Stomach (tissue), 9 donors: ENCODE data around the gene PRR14L. TPM values are rescaled to one million over a fixed set of nuclear protein-coding genes. Genes with fewer than 3 reads are reported as not detected.
"Not testable (repeated sequence)": the region's sequence is repeated elsewhere in the genome, so short reads cannot be mapped to it uniquely, and the experiment has no call there.

ENCODE experiments used
- DNase-seq, 2 donors: peaks; one replicate each; pipeline versions ENCODE4 v3.0.0 to v3.0.0-alpha.2; 2013 to 2019
- H3K27ac ChIP-seq, 5 donors: fragments of 200-600 bp in 4 of 5; sonication (generic) in 4 of 5; one replicate each; pipeline ENCODE4 v1.5.1; 2013 to 2019; ENCODE audit warnings: mild to moderate bottlenecking in 1 of 5, moderate library complexity in 1 of 5
- H3K27me3 ChIP-seq, 3 donors: fragments of 200-600 bp; sonication (generic); one replicate each; pipeline ENCODE4 v1.5.1; 2017 to 2019; ENCODE audit warnings: mixed run types in 1 of 3
- H3K36me3 ChIP-seq, 4 donors: fragments of 200-600 bp; sonication (generic); 1 replicate in 3 of 4; 2 replicates in 1 of 4; pipeline ENCODE4 v1.5.1; 2016 to 2019
- H3K4me1 ChIP-seq, 4 donors: fragments of 200-600 bp; sonication (generic); one replicate each; pipeline ENCODE4 v1.5.1; 2016 to 2019
- H3K4me3 ChIP-seq, 4 donors: fragments of 200-600 bp; sonication (generic) in 3 of 4; one replicate each; pipeline ENCODE4 v1.5.1; 2016 to 2019; ENCODE audit warnings: mild to moderate bottlenecking in 1 of 4
- H3K9me3 ChIP-seq, 4 donors: fragments of 200-600 bp; sonication (generic); one replicate each; pipeline ENCODE4 v1.5.1; 2016 to 2019
- EP300 ChIP-seq: sonication (generic); formaldehyde crosslinking; IDR thresholded peaks from one replicate; pipeline ENCODE4 v1.6.1; 2017; ENCODE audit warnings: antibody characterized with exemption
- POLR2A ChIP-seq, 4 donors: fragments of 450-650 bp; IDR thresholded peaks; one replicate each; pipeline ENCODE4 v1.6.1; 2016; ENCODE audit warnings: antibody characterized with exemption in 4 of 4, control low read depth in 2 of 4, mild to moderate bottlenecking in 1 of 4, moderate library complexity in 1 of 4
- POLR2AphosphoS5 ChIP-seq, 3 donors: sonication (generic); formaldehyde crosslinking; IDR thresholded peaks; one replicate each; pipeline ENCODE4 v1.6.1; 2016; ENCODE audit warnings: antibody characterized with exemption in 3 of 3
- WGBS, 5 donors: extraction: QIAGEN DNeasy Blood & Tissue Kit in 3 of 5; methylation state at CpG; one replicate each; pipeline versions ENCODE4 v1.1.5 to v1.1.7; 2013 to 2018; 5-methylcytosine and 5-hydroxymethylcytosine counted together
- intact Hi-C: fragments of 100-400 bp; cut with DNase I; formaldehyde crosslinking; loops from one replicate; pipeline ENCODE4 v1.15.1; 2023; ENCODE audit warnings: low total_unique reads
- polyA plus RNA-seq, 3 donors: library from polyadenylated mRNA; stranded (reverse); fragments of 200-250 nt; gene quantifications; one replicate each; pipeline ENCODE4 v1.2.3, GENCODE V29; 2013
- total RNA-seq, 5 donors: library from RNA; depleted of rRNA; stranded (reverse); fragments of >200 nt; gene quantifications; one replicate each; pipeline versions ENCODE4 v1.1.0 to v1.2.3, GENCODE V29; 2014 to 2016
- TF ChIP-seq, protein P1 (sequence below), 7 experiments: fragments of 450-650 bp in 4 of 7; fragments of 200-600 bp in 3 of 7; sonication (generic) in 3 of 7; IDR thresholded peaks; one replicate each; pipeline ENCODE4 v1.5.1; 2016 to 2019; ENCODE audit warnings: antibody characterized with exemption in 7 of 7, control low read depth in 2 of 7, mild to moderate bottlenecking in 1 of 7
- donor health status: healthy with polysubstance abuse.
- donor health status: Bipolar disorder and iron deficiency.
- donor health status: healthy.

PRR14L gene
- total and polyA plus RNA-seq, 8 donors = 4.0 to 193 (median 26.6) TPM

GRCh38 chr22:31681349-31682345, 68.3 kb downstream of the PRR14L start:
- no peak overlapping the region for H3K4me3 ChIP-seq
- peak overlapping the region in 3 of 5 donors; percentile 24 to 57 (median 44) for H3K27ac ChIP-seq
- no peak for DNase-seq
- H3K9me3 ChIP-seq = no peaks in the 10 kb centered on the region
- intact Hi-C loops = no loop called here
- TF ChIP-seq EP300 (no peak), POLR2AphosphoS5 (IDR thresholded peaks at IDR 0.05) (no peak), POLR2A (IDR thresholded peaks at IDR 0.05) (no peak)
- TF ChIP-seq, protein P1, sequence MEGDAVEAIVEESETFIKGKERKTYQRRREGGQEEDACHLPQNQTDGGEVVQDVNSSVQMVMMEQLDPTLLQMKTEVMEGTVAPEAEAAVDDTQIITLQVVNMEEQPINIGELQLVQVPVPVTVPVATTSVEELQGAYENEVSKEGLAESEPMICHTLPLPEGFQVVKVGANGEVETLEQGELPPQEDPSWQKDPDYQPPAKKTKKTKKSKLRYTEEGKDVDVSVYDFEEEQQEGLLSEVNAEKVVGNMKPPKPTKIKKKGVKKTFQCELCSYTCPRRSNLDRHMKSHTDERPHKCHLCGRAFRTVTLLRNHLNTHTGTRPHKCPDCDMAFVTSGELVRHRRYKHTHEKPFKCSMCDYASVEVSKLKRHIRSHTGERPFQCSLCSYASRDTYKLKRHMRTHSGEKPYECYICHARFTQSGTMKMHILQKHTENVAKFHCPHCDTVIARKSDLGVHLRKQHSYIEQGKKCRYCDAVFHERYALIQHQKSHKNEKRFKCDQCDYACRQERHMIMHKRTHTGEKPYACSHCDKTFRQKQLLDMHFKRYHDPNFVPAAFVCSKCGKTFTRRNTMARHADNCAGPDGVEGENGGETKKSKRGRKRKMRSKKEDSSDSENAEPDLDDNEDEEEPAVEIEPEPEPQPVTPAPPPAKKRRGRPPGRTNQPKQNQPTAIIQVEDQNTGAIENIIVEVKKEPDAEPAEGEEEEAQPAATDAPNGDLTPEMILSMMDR (IDR thresholded peaks at IDR 0.05) = no peak
- H3K36me3 ChIP-seq = peaks cover 29 to 42% (median 41%) of the 10 kb centered on the region in 4 donors
- 69 to 91% (median 82%) methylated on average over 16 to 17 of the region's 17 CpGs for WGBS, 5 donors
- H3K4me1 ChIP-seq = peaks cover 0 to 32% (median 14%) of the 10 kb centered on the region in 4 donors
- no peaks in the 10 kb centered on the region for H3K27me3 ChIP-seq

DNA sequence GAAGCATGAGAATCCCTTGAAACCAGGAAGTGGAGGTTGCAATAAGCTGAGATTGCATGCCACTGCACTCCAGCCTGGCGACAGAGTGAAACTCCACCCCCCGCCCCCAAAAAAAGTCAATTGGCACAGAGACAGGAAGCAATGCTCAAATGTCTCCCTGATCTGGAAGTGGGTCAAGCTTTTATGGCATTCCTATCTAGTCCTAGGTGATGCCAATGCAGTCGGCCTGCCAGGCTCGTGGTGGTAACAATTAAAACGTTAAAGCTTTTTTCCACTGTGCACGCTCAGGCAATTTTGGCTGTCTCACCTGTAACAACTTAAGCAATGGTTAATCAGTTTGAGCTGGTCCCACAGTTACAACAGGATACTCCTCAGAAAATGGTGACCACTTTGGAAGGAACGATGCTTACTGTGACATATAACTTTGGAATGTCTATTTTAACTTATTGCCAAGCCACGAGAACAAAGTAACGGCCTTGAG, 69.0 kb downstream of the PRR14L start:
- intact Hi-C loops = no loop called here
- no peak for DNase-seq

DNA sequence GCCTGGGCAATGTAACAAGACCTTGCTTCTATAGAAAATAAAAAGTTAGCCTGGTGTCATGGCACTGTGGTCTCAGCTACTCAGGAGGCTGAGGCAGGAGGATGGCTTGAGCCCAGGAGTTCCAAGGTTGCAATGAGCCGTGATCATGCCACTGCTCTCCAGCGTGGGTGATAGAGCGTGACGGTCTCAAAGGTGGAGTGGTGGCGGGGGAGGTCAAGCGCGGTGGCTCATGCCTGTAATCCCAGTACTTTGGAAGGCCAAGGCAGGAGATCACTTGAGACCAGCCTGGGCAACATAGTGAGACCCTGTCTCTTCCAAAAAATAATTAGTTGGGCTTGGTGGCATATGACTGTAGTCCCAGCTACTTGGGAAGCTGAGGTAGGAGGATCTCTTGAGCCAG, 71.2 kb downstream of the PRR14L start:
- Histone ChIP-seq H3K4me1 (peaks cover 0 to 37% (median 19%) of the 10 kb centered on the region in 4 donors), H3K9me3 (no peaks in the 10 kb centered on the region), H3K27ac (no peak overlapping the region), H3K4me3 (no peak overlapping the region), H3K27me3 (no peaks in the 10 kb centered on the region), H3K36me3 (peaks cover 3 to 13% (median 12%) of the 10 kb centered on the region in 4 donors)
- 90 to 94% (median 93%) methylated on average over 7 of the region's 7 CpGs for WGBS, 5 donors
- no peak for DNase-seq
- intact Hi-C loops = no loop called here
- TF ChIP-seq EP300 = no peak
- no peak for TF ChIP-seq POLR2A (IDR thresholded peaks at IDR 0.05)
- TF ChIP-seq POLR2AphosphoS5 (IDR thresholded peaks at IDR 0.05) = no peak
- TF ChIP-seq, protein P1 (IDR thresholded peaks at IDR 0.05) = no peak

More for the DNA sequence above, 69.0 kb downstream of the PRR14L start:
- Histone ChIP-seq H3K9me3 (no peaks in the 10 kb centered on the region), H3K4me1 (peaks cover 0 to 37% (median 19%) of the 10 kb centered on the region in 4 donors), H3K4me3 (no peak overlapping the region), H3K36me3 (peaks cover 24 to 34% (median 33%) of the 10 kb centered on the region in 4 donors), H3K27ac (peak overlapping the region in 3 of 5 donors; percentile 36 to 57 (median 44)), H3K27me3 (no peaks in the 10 kb centered on the region)
- 57 to 79% (median 67%) methylated on average over 9 of the region's 9 CpGs for WGBS, 5 donors
- TF ChIP-seq EP300 = no peak
- TF ChIP-seq POLR2A (IDR thresholded peaks at IDR 0.05) = no peak
- TF ChIP-seq POLR2AphosphoS5 (IDR thresholded peaks at IDR 0.05) = no peak
- TF ChIP-seq, protein P1 (IDR thresholded peaks at IDR 0.05) = no peak

DNA sequence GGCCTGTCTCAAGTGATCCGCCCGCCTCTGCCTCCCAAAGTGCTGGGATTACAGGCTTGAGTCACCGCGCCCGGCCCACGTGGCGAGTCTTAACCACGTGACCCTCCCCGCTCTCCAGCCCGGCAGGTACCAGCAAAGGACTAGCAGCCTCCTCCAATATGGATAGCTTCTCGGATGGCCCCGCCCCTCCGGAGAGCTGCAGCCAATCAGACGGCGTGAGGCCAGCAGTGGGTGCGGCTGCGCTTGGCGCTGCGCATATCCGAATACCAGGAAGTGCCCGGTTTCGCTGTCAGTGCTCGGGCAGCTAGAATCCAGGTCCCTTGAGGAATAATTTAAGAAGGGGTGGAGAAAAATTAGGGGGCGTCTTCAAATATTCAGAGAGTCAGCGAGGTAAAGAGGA, 73.2 kb downstream of the PRR14L start:
- Histone ChIP-seq H3K4me1 (peaks cover 0 to 29% (median 17%) of the 10 kb centered on the region in 4 donors), H3K27me3 (no peaks in the 10 kb centered on the region), H3K27ac (peak overlapping the region; percentile 11 to 82 (median 77)), H3K9me3 (no peaks in the 10 kb centered on the region), H3K4me3 (peak overlapping the region; percentile 41 to 46 (median 44)), H3K36me3 (no peaks in the 10 kb centered on the region)
- TF ChIP-seq POLR2AphosphoS5 (IDR thresholded peaks at IDR 0.05) = peak in 2 of 3 donors; percentile 82 to 84
- TF ChIP-seq EP300 = no peak
- intact Hi-C loops = no loop called here
- DNase-seq = peak; percentile 97
- 1 to 6% (median 4%) methylated on average over 15 to 25 of the region's 25 CpGs for WGBS, 5 donors

DNA sequence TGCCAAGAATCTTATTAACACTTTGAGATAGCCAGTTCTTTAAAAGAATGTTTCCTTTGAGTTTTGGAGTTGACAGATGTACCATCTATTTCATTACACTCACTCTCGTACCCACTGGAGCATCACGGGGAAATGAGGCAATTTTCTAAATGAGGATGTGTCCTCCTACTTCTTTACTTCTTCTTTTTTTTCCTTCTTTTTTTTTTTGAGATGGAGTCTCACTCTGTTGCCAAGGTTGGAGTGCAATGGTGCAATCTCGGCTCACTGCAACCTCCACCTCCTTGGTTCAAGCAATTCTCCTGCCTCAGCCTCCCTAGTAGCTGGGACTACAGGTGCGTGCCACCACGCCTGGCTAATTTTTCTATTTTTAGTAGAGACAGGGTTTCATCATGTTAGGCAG, 75.7 kb downstream of the PRR14L start:
- H3K4me3 ChIP-seq, intact Hi-C loops, H3K9me3 ChIP-seq, H3K27me3 ChIP-seq, H3K27ac ChIP-seq, DNase-seq, H3K36me3 ChIP-seq: not testable (repeated sequence)
- peaks cover 0 to 11% (median 10%) of the 10 kb centered on the region in 4 donors for H3K4me1 ChIP-seq
- WGBS, 5 donors = 83 to 90% (median 86%) methylated on average over 5 of the region's 5 CpGs

DNA sequence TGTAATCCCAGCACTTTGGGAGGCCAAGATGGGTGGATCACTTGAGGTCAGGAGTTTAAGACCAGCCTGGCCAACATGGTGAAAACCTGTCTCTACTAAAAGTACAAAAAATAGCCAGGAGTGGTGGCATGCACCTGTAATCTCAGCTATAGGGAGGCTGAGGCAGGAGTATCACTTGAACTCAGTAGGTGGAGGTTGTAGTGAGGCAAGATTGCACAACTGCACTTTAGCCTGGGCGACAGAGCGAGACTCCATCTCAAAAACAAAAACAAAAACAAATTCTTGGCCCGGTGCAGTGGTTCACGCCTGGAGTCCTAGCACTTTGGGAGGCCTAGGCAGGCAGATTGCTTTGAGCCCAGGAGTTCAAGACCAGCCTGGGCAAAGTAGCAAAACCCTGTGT, 81.1 kb downstream of the PRR14L start:
- not testable (repeated sequence) for H3K27me3 ChIP-seq, DNase-seq, H3K27ac ChIP-seq, H3K36me3 ChIP-seq, H3K9me3 ChIP-seq, H3K4me3 ChIP-seq, H3K4me1 ChIP-seq
- intact Hi-C loops = loop anchor here (10.0 kb wide), 1 partner anchor 86 kb away; the partner anchor contains the start of genes DEPDC5 and PRR14L
- 79 to 95% (median 91%) methylated on average over 4 of the region's 4 CpGs for WGBS, 5 donors
